EL (cell line): ENCODE data around the gene HOXB8.

Source experiments
- DNase-seq: peaks from one replicate; pipeline ENCODE4 v3.0.0-alpha.2; 2016

The HOXB8 gene

GRCh38 chr17:48637323-48638260 is 22.5 kb upstream of the HOXB8 start:
- DNase-seq: peak; percentile 82

- peak; percentile 77 for DNase-seq
These were observed 21.3 kb upstream of the HOXB8 start for GRCh38 chr17:48636177-48637018.

GRCh38 chr17:48634493-48635208 is 19.6 kb upstream of the HOXB8 start:
- no peak for DNase-seq

GRCh38 chr17:48633266-48633677 is 18.2 kb upstream of the HOXB8 start:
- DNase-seq: no peak

GRCh38 chr17:48632579-48633265 is 17.6 kb upstream of the HOXB8 start:
- DNase-seq: no peak

- DNase-seq: no peak
These were observed 16.8 kb upstream of the HOXB8 start for GRCh38 chr17:48631693-48632578.

GRCh38 chr17:48630925-48631692 is 16.0 kb upstream of the HOXB8 start:
- DNase-seq: no peak

- DNase-seq: no peak
These were observed 15.2 kb upstream of the HOXB8 start for GRCh38 chr17:48630009-48630924.

GRCh38 chr17:48629411-48629759 is 14.3 kb upstream of the HOXB8 start:
- DNase-seq: no peak

GRCh38 chr17:48628649-48629410 is 13.7 kb upstream of the HOXB8 start:
- no peak for DNase-seq

GRCh38 chr17:48627623-48628521 is 12.8 kb upstream of the HOXB8 start:
- DNase-seq: no peak

GRCh38 chr17:48627118-48627597 is 12.1 kb upstream of the HOXB8 start:
- no peak for DNase-seq

- peak; percentile 40 for DNase-seq
These were observed 11.4 kb upstream of the HOXB8 start, which contains the start of gene HOXB9 for GRCh38 chr17:48626245-48627117. Gene HOXB9, minus strand, starts transcription at chr17:48626358. Its CDS starts 89 bp downstream, at chr17:48626269.

GRCh38 chr17:48625495-48626244 is 10.6 kb upstream of the HOXB8 start:
- DNase-seq: no peak
